Measurements from ENCODE around the gene ZNF699. TPM values are rescaled to one million over a fixed set of nuclear protein-coding genes. Genes with fewer than 3 reads are reported as not detected.

ZNF699 gene
- total and polyA plus RNA-seq, 2 of the 13 experiments (the other 11 are each of a cell fraction or from before 2014, with no cell fraction given): 0.33 to 2.2 TPM

- no peak for TF ChIP-seq ZNF800 (CRISPR knock-in tag; IDR thresholded peaks at IDR 0.05)
- no peak for TF ChIP-seq ARID3A (IDR thresholded peaks at IDR 0.05; ENCODE audit: low read depth, low read length)
- TF ChIP-seq ZNF510 (CRISPR knock-in tag; IDR thresholded peaks at IDR 0.05; ENCODE audit: low read depth): no peak
- TF ChIP-seq ZNF10 (CRISPR knock-in tag; IDR thresholded peaks at IDR 0.05; ENCODE audit: borderline replicate concordance, low read depth): no peak
- TF ChIP-seq HHEX (CRISPR knock-in tag; IDR thresholded peaks at IDR 0.05): no peak
- no peak for TF ChIP-seq RFXAP (CRISPR knock-in tag; IDR thresholded peaks at IDR 0.05; ENCODE audit: borderline replicate concordance)
- TF ChIP-seq REST (IDR thresholded peaks at IDR 0.05; ENCODE audit: borderline replicate concordance in 1 of 2, low read depth in 1 of 2, low read length in 2 of 2): no peak
- no peak for TF ChIP-seq ELF1 (CRISPR knock-in tag; IDR thresholded peaks at IDR 0.05)
- no peak for TF ChIP-seq HNRNPUL1 (IDR thresholded peaks at IDR 0.05; ENCODE audit: low read depth, low read length)
- no peak for TF ChIP-seq ZNF564 (CRISPR knock-in tag; IDR thresholded peaks at IDR 0.05)
- no peak for TF ChIP-seq DR1 (CRISPR knock-in tag; IDR thresholded peaks at IDR 0.05)
- TF ChIP-seq MTF2 (CRISPR knock-in tag; IDR thresholded peaks at IDR 0.05; ENCODE audit: borderline replicate concordance): no peak
- TF ChIP-seq IRF2 (CRISPR knock-in tag; IDR thresholded peaks at IDR 0.05): peak; percentile 72; the same call in 1 of the 2 replicates
- no peak for TF ChIP-seq KMT2B (CRISPR knock-in tag; IDR thresholded peaks at IDR 0.05)
- no peak for TF ChIP-seq HIVEP1 (CRISPR knock-in tag; IDR thresholded peaks at IDR 0.05)
- no peak for TF ChIP-seq NKX3-1 (CRISPR knock-in tag; IDR thresholded peaks at IDR 0.05)
- no peak for TF ChIP-seq ZBTB7A (CRISPR knock-in tag; IDR thresholded peaks at IDR 0.05)
- no peak; the same call in none of the 2 replicates for TF ChIP-seq RBFOX2 (IDR thresholded peaks at IDR 0.05; ENCODE audit: low read depth, low read length)
- TF ChIP-seq ZNF883 (CRISPR knock-in tag; IDR thresholded peaks at IDR 0.05; ENCODE audit: not compliant biosample characterization): no peak
- no peak for TF ChIP-seq SMC3 (IDR thresholded peaks at IDR 0.05; ENCODE audit: low read length)
- TF ChIP-seq PHF20 (CRISPR knock-in tag; IDR thresholded peaks at IDR 0.05): peak; percentile 61
- TF ChIP-seq ZNF329 (CRISPR knock-in tag; IDR thresholded peaks at IDR 0.05; ENCODE audit: low read depth): no peak
- TF ChIP-seq ZSCAN21 (CRISPR knock-in tag; IDR thresholded peaks at IDR 0.05; ENCODE audit: borderline replicate concordance): no peak
- TF ChIP-seq SRSF4 (IDR thresholded peaks at IDR 0.05; ENCODE audit: low read depth, low read length, poor library complexity, severe bottlenecking): no peak
- no peak for TF ChIP-seq XBP1 (CRISPR knock-in tag; IDR thresholded peaks at IDR 0.05)
Observed at GRCh38 chr19:9323919-9324583, 14.4 kb upstream of the ZNF699 start, which contains the start of gene ZNF559 (continued).
